ENCODE measurements around the gene CTSH. TPM values are rescaled to one million over a fixed set of nuclear protein-coding genes. Genes with fewer than 3 reads are reported as not detected.
A peak's percentile ranks its signal among the peaks of the same experiment; 100 is the strongest.

The CTSH gene
- total RNA-seq, 4 donors from 2014 or later = 110 to 351 (median 203) TPM

DNA sequence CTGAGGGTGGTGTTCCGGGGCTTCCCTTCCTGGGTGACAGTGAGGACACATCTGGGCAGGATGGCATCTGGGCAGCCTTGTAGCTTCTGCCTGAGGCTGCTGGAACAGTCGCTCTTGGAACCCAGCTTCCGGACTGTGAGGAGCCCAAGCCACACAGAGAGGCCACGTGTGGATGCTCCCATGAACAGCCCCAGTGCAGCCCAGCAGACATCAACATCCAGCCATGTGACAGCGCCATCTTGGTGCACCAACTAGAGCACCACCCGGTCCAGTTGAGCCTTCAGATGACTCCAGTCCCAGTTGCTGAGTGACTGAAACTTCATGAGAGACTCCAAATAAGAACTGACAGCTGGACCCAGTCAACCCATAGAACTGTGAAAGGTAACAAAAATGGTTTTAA is 15.5 kb upstream of the CTSH start:
- TF ChIP-seq CTCF (IDR thresholded peaks at IDR 0.05) = no peak
- ATAC-seq (ENCODE audit: low FRiP score) (no peak), DNase-seq (ENCODE audit: low spot score) (no peak)

DNA sequence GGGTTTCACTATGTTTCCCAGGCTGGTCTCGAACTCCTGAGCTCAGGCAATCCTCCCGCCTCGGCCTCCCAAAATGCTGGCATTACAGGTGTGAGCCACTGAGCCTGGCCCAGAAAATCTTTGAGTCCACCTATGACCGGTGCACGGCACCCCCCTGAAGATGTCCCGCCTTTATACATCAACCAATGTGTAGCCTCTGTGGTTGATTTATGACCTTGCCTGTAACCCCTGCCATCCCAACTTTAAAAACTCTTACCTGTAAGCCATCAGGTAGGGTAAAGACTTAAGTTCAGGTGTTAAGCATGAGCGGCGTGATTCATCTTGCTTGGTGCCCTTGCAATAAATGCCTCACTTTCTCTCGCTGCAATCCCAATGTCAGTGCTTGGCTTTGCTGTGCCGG is 14.5 kb upstream of the CTSH start:
- no peak for TF ChIP-seq CTCF (IDR thresholded peaks at IDR 0.05)
- ATAC-seq (ENCODE audit: low FRiP score) (no peak), DNase-seq (ENCODE audit: low spot score) (no peak)

DNA sequence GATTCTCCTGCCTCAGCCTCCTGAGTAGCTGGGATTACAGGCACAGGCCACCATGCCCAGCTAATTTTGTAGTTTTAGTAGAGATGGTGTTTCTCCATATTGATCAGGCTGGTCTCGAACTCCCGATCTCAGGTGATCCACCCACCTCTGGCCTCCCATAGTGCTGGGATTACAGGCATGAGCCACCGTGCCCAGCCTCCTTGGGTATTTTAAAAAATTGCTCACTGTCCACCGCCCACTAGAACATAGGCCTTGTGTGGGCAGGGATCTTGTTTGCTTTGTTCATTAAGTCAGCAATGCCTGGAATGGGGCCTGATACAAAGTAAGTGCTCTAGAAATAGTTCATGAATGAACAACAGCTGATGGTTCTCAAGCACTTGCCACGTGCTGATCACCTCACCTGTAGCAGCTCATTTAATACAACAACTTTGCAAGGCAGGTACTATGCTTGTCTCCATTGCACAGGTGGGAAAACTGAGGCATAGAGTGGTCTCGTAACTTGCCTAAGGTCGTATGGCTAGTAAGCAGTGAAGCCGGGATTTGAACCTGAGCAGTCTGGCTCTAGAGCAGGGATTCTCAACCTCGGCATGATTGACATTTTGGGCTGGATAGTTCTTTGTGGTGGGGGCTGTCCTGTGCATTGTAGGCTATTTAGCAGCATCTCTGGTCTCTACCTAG is 12.7 kb upstream of the CTSH start:
- TF ChIP-seq CTCF (IDR thresholded peaks at IDR 0.05) = no peak
- no peak for ATAC-seq (ENCODE audit: low FRiP score)
- no peak for DNase-seq (ENCODE audit: low spot score)

DNA sequence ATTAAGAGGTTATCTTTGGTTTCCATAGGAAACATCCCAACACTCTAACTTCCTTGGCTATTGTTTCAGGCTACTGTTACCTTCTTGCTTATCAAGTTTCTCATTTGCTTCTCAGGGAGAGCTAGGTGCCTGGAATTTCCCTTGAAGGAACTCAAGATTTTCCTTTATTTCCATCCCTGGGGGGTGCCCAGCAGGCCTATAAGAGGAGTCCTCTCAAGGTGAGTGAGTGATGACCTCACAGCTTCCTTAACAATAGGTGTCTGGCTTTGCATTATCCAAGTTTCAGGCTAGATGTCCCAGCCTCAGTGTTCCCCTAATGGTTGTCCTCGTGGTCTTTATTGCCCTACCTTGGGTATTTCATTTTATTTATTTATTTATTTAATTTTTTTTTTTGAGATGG is 12.1 kb upstream of the CTSH start:
- DNase-seq (ENCODE audit: low spot score) = no peak
- ATAC-seq (ENCODE audit: low FRiP score) = no peak
- TF ChIP-seq CTCF (IDR thresholded peaks at IDR 0.05) = no peak

DNA sequence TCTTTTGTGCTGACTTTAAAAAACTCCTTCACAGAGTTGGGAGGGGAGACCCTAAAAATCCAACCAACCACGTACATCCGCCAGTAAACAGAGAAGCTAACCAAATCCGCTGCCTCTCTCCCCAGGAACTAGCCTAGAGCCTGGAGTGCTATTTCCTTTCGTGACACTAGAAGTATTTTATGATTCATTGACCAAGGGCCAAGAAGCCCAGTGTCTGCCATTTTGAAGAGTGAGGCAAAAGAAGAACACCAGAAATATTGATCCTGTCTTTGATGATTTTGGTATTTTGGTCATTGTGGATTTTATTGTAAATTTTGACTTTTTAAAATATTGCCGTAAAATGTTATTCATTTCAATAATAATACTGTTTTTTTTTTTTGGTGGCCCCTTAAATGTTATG is 10.5 kb upstream of the CTSH start:
- ATAC-seq (ENCODE audit: low FRiP score) = no peak
- no peak for DNase-seq (ENCODE audit: low spot score)

DNA sequence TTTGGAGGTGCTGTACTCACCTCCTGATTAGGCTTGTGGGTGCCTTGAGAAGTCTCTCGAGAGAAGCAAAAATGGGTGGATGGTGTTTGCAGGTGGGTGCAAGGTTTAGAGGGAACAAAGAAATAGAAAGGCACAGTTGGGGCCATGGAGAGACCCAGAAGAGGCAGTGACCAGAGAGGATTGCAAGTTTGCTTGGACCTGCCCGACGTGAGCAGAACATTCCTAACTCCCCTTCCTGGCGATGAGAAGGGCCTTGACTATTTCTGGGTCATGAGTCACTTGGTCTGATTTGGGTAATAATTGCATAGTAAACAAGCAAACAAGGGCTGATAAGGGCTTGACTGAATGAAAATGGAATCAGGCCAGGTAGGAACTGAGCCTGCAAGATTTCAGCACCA is 7.0 kb upstream of the CTSH start:
- DNase-seq (ENCODE audit: low spot score) = no peak
- ATAC-seq (ENCODE audit: low FRiP score) = peak; percentile 68
- no peak for TF ChIP-seq CTCF (IDR thresholded peaks at IDR 0.05)

More for the DNA sequence above, 10.5 kb upstream of the CTSH start:
- TF ChIP-seq CTCF (IDR thresholded peaks at IDR 0.05) = no peak
